Measurements from ENCODE around the gene MRTFA.
"Not testable (repeated sequence)": the region's sequence is repeated elsewhere in the genome, so short reads cannot be mapped to it uniquely, and the experiment has no call there.

DNA sequence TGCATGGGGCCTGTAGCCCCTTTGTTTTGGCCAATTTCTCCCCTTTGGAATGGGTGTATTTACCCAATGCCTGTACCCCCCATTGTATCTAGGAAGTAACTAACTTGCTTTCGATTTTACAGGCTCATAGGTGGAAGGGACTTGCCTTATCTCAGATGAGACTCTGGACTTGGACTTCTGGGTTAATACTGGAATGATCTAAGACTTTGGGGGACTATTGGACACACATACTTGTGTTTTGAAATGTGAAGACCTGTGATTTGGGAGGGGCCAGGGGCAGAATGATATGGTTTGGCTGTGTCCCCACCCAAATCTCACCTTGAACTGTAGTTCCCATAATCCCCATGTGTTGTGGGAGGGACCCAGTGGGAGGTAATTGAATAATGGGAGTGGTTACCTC lies 82.5 kb downstream of the MRTFA start:
- not testable (repeated sequence) for TF ChIP-seq POLR2AphosphoS5 (IDR thresholded peaks at IDR 0.05)
- TF ChIP-seq, protein P1, sequence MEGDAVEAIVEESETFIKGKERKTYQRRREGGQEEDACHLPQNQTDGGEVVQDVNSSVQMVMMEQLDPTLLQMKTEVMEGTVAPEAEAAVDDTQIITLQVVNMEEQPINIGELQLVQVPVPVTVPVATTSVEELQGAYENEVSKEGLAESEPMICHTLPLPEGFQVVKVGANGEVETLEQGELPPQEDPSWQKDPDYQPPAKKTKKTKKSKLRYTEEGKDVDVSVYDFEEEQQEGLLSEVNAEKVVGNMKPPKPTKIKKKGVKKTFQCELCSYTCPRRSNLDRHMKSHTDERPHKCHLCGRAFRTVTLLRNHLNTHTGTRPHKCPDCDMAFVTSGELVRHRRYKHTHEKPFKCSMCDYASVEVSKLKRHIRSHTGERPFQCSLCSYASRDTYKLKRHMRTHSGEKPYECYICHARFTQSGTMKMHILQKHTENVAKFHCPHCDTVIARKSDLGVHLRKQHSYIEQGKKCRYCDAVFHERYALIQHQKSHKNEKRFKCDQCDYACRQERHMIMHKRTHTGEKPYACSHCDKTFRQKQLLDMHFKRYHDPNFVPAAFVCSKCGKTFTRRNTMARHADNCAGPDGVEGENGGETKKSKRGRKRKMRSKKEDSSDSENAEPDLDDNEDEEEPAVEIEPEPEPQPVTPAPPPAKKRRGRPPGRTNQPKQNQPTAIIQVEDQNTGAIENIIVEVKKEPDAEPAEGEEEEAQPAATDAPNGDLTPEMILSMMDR (IDR thresholded peaks at IDR 0.05): not testable (repeated sequence)

All from prostate gland (tissue), 2 donors.